ENCODE data around the gene COL11A1.
"Not testable (repeated sequence)": the region's sequence is repeated elsewhere in the genome, so short reads cannot be mapped to it uniquely, and the experiment has no call there.

COL11A1 gene

DNA sequence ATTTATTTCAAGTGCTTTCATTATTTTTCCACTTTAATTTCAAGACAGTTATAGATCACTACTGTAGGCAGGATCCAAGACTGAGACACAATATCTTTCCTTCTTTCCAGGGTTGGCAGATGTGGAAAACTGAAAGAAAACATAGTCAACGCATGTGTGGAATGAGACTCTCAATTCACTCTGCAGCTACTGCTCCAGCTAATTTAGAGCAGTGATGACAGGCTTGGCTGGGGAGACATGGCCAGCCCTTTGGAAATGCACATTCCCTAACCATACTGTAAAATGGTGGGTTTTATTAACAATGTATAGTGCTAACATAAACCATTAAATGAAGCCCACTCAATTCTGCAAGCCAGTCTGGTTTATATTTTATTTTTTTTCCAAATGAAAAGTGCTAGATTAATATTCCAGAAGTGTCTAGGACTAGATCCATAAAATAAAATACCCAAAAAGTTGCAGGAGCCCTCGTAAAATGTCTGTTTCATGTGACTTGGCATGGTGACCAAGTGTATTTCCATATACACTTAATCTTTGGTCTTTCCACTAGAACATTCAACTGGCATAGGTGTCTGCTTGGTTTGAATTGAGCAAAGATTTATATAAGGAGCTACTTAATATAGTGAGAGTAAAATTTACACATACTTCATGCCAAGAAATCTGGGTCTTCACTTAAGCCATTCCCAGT, 32.9 kb downstream of the COL11A1 start:
- no peak for DNase-seq (ENCODE audit: low read depth)

GRCh38 chr1:103074224-103074623, 34.1 kb downstream of the COL11A1 start:
- DNase-seq (ENCODE audit: low read depth), result no peak

- DNase-seq (ENCODE audit: low read depth), result no peak
Observed at GRCh38 chr1:103069201-103069600, 39.1 kb downstream of the COL11A1 start.

- DNase-seq (ENCODE audit: low read depth), result no peak
Observed at GRCh38 chr1:103063921-103064320, 44.4 kb downstream of the COL11A1 start.

DNA sequence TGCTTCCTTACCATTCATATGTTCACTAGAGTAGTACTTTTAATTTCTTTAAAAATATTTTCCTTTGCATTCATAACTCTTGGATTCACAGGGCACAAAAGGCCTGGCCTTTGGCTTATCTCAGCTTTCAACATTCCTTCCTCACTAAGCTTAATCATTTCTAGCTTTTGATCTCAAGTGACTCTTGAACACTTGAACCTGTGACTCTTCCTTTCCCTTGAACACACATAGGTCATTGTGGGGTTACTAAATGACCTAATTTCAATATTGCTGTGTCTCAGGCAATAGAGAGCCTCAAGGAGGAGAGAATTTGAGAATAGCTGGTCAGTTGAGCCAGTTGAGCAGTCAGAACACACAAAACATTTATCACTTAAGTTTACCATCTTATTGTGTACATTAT, 49.9 kb downstream of the COL11A1 start:
- DNase-seq (ENCODE audit: low read depth), result no peak

GRCh38 chr1:103056423-103056822, 51.9 kb downstream of the COL11A1 start:
- no peak for DNase-seq (ENCODE audit: low read depth)

DNA sequence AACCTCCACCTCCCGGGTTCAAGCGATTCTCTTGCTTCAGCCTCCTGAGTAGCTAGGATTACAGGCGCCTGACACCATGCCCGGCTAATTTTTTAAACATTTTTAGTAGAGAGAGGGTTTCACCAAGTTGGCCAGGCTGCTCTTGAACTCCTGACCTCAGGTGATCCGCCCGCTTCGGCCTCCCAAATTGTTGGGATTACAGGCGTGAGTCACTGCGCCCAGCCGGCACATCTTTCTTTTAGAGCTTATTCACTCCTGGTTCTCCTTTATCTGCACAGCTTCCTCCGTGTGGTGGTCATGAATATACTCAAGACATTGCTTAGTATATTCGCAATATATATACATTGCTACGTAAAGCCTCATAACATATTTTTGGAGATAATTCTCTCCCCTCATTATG, 80.2 kb downstream of the COL11A1 start:
- not testable (repeated sequence) for DNase-seq (ENCODE audit: low read depth)

DNA sequence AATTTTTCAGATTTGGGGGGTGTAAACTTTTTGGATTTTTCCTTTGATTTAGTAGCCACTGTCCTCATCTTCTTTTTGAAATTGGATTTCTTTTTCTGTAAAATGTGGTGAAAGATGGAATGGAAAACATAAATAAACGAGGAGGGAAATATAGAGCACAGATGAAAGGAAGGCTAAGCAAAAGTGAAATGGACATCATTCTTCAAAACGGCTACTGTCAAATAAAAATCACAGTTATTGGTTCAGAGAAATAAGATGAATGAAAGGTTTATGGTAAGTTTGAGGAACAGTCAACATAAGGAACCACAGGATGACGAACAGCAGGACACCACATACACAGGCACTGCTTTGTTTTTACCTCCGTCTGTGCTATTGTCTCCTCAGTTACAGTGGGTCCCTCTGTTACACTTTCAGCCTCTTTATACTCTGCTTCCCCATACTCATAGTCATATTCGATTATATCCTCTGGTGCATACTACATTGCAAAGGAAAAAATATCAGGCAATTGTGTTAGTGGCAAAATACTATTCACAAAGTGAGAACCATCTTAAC, 82.4 kb downstream of the COL11A1 start:
- DNase-seq (ENCODE audit: low read depth), result no peak

DNA sequence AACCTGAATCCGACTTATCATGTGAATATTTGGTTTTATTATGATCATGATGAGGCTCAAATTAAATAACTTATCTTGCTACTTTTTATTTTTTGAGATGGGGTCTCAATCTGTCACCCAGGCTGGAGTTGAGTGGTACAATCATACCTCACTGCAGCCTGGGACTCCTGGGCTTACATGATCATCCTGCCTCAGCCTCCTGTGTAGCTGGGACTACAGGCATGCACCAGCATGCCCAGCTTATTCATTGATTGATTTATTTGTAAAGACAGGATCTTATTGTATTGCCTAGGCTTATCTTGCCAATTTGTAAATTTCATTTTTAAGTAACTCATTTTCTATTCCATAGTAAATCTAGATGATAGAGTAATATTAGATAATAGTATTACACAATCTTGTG, 84.3 kb downstream of the COL11A1 start:
- no peak for DNase-seq (ENCODE audit: low read depth)

GRCh38 chr1:103002005-103002404, 106.3 kb downstream of the COL11A1 start:
- DNase-seq (ENCODE audit: low read depth), result no peak

DNA sequence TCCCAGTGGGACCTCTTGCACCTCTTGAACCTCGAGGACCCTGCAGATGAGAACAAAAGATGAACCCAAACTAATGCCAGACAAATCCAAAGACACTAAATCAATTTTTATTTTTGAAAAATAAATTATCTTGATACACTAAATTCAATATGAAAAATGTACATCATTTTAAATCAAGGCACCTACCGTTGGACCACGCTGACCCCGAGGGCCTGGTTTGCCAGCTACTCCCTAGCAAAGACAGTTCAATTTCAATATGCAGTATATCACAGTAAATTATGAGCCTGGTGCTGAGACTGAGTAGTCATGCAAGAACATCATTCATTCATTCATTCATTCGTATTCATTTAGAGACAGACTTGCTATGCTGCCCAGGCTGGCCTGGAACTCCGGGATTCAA, 129.4 kb downstream of the COL11A1 start:
- DNase-seq (ENCODE audit: low read depth), result no peak

DNA sequence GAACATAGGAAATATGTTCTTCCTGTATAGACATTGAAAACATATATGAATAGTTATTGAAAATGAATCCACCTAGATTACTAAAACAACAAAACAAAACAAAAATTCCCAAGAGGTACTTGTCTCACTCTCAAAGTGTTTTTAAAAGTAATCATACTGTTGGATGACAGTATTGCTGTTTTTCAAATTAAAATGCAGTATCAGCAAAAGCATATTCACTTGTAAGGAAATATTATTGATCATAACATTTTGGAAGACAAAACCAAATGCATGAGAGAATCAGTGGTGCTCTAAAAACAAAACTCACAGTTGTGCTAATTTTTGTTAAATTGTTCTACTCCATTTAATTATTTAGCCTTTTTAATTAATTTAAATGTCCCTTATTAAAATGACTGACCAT, 131.0 kb downstream of the COL11A1 start:
- DNase-seq (ENCODE audit: low read depth), result no peak

GRCh38 chr1:102970496-102971078, 137.7 kb downstream of the COL11A1 start:
- DNase-seq (ENCODE audit: low read depth), result no peak

- DNase-seq (ENCODE audit: low read depth), result no peak
Observed at GRCh38 chr1:102967786-102968185, 140.5 kb downstream of the COL11A1 start.

DNA sequence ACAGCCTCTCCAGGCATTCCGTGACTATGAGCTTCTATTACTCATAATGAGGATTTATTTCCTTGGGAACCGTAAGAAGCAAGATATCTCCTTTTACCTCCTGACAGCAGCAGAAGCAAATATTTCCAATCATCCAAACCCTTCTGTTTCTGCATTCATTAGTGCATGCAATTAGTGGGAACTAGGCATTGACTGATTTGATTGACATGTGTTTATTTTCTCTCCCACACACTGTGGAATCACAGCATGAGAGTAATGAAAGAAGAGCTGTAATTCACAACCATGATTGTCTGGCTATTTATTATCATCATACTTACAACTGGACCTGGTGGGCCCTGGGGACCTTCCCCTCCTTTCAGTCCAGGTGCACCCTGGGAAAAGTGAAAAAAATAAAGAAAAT, 146.8 kb downstream of the COL11A1 start:
- DNase-seq (ENCODE audit: low read depth), result no peak

DNA sequence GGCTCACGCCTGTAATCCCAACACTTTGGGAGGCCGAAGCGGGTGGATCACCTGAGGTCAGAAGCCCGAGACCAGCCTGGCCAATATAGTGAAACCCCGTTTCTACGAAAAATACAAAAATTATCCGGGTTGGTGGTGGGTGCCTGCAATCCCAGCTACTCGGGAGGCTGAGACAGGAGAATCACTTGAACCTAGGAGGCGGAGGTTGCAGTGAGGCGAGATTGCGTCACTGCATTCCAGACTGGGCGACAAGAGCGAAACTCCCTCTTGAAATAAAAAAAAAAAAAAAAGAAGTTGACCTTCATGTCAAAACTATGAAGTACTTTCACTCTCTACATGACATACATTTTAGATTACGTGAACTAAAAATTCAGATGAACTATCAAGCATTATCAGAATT, 153.7 kb downstream of the COL11A1 start:
- no peak for DNase-seq (ENCODE audit: low read depth)

GRCh38 chr1:102952400-102952799, 155.9 kb downstream of the COL11A1 start:
- DNase-seq (ENCODE audit: low read depth), result no peak

DNA sequence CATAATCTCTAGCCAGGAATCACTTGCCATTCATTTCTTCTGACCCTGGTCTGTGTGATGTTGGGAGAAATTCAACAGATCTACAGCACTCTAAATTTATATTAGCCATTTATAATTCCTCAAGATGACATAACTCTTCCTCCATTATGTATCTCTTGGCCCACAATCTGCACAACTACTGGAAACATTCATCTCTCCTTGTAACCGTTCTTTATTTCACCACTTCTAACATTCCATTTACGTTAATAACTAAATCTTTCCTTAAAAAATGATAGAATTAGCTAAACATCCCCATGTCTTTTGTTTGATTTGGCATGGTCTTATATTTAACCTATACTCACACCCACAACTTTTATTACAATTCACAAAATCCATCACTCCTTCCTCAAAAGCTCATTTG, 166.0 kb downstream of the COL11A1 start:
- DNase-seq (ENCODE audit: low read depth), result no peak

GRCh38 chr1:102941366-102941947, 166.9 kb downstream of the COL11A1 start:
- no peak for DNase-seq (ENCODE audit: low read depth)

- DNase-seq (ENCODE audit: low read depth), result no peak
Observed at GRCh38 chr1:102937401-102937800, 170.9 kb downstream of the COL11A1 start.

DNA sequence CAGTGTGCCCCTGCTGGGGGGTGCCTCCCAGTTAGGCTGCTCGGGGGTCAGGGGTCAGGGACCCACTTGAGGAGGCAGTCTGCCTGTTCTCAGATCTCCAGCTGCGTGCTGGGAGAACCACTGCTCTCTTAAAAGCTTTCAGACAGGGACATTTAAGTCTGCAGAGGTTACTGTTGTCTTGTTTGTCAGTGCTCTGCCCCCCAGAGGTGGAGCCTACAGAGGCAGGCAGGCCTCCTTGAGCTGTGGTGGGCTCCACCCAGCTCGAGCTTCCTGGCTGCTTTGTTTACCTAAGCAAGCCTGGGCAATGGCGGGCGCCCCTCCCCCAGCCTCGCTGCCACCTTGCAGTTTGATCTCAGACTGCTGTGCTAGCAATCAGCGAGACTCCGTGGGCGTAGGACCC, 175.0 kb downstream of the COL11A1 start:
- DNase-seq (ENCODE audit: low read depth), result not testable (repeated sequence)

- DNase-seq (ENCODE audit: low read depth), result no peak
Observed at GRCh38 chr1:102919659-102920058, 188.7 kb downstream of the COL11A1 start.

DNA sequence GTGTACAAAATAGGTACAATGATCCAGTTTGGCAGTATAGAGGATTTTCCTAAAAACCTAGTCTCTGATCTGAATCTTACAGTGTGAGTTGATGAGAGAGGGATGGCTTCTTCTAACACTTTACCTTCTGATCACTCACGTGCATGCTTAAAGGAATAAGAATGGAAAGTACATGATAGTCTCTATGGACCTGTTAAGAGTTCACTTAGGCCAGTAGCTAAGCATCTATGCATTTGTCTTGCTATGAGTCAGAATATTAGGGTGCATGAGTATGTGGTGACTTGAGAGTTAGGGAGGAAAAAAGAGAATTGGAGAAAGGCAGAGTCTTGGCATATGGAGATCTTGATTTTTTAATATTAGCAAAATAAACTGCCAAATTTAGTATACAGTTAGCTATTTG, 206.3 kb downstream of the COL11A1 start:
- no peak for DNase-seq (ENCODE audit: low read depth)
